GM18526 (cell line): ENCODE measurements around the gene CSHL1.
"Not testable (repeated sequence)": the region's sequence is repeated elsewhere in the genome, so short reads cannot be mapped to it uniquely, and the experiment has no call there.

Experiments
- POLR2A ChIP-seq: IDR thresholded peaks from 3 replicates; pipeline ENCODE4 v1.6.1; 2011; ENCODE audit not compliant: insufficient read length; ENCODE audit errors: extremely low read depth

CSHL1 gene

GRCh38 chr17:63929860-63930766 is 19.1 kb upstream of the CSHL1 start:
- TF ChIP-seq POLR2A, result no peak

GRCh38 chr17:63928966-63929695 is 18.1 kb upstream of the CSHL1 start:
- TF ChIP-seq POLR2A, result no peak

- no peak for TF ChIP-seq POLR2A
Measured at GRCh38 chr17:63928172-63928666, 17.2 kb upstream of the CSHL1 start.

DNA sequence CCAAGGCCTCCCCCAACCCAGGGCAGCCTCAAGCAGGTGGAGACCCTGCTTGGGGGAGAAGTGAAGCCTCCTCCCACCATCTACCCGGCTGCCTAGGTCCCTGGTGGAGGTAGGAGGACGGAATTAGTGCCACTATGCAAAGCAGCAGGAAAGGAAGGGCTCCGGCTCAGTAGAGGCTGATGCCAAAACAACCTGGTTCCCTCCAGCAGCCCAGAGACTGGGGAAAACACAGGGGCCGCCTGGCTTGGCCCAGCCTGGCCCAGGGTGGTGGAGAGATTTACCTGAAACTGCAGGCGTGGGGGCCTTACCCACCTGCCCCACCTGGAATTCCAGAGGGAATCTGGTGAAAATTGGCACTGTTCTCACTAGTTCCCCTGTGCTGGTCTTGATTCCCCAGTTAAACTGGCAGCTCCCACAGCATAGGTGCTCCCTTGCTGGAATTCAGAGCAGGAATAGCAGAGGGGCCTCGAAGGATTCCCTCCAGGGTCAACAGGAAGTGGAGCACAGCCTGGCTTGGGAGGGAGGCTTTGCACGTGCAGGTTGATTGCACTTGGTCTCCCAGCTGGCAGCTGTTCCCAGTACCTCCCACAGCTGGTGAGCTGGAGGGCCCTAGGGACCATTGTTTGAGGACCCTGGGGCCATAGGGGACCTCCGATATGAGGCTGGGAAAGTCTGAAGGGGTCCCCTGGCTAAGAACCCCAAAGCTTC is 16.6 kb upstream of the CSHL1 start:
- TF ChIP-seq POLR2A, result no peak

- no peak for TF ChIP-seq POLR2A
Measured at GRCh38 chr17:63926164-63926563, 15.1 kb upstream of the CSHL1 start.

DNA sequence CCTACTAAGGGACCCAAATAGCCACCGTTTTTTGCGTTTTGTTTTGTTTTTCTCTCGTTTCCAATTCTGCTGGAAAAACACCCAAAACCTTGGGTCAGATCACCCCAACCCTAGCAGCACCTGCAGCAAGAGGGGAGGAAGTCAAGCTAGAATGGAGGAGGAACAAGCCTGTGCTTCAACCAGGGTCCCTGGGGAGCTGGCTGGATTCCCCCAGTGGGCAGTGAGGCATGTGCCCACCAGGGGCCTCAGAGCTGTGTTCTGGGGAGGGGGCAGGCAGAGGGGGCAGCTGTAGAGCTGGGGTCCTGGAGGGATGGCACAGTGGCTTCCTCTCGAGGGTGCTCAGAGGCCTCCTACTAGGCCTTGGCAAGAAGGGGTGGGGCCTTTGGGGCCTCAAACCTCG is 14.6 kb upstream of the CSHL1 start:
- TF ChIP-seq POLR2A, result no peak

- no peak for TF ChIP-seq POLR2A
Measured at GRCh38 chr17:63919311-63919723, 8.3 kb upstream of the CSHL1 start.

DNA sequence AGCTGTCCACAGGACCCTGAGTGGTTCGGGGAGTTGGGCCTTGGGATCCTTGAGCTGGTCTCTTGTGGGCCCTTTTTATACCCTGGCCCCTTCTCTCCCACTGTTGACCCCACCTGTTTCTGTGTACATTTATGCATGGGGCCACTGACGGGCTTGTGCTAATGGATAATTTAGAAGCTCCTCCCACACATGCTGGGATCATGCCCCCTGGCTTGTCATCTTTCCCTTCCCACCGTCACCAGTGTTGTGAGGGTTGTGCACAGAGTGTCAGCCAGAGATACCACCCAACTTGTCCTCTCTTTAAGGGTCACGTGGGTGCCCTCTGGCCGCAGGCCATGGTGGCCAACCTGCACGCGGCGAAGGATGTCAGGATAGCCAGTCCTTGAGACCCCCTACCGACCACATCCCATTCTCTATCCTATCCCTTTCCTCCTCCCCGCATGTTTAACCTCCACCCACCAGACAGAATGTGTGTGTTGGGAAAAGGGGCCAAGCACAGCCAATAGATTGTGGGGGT is 7.8 kb upstream of the CSHL1 start, which contains the start of gene GH1:
GH1 (minus strand) TSS at position 51 of the 517 bp plus-strand sequence. CDS start 63 bp downstream, outside the sequence.
- not testable (repeated sequence) for TF ChIP-seq POLR2A

- TF ChIP-seq POLR2A, result no peak
Measured at GRCh38 chr17:63918305-63918704, 7.2 kb upstream of the CSHL1 start.

- no peak for TF ChIP-seq POLR2A
Measured at GRCh38 chr17:63917646-63918045, 6.6 kb upstream of the CSHL1 start.

GRCh38 chr17:63916566-63917185 is 5.6 kb upstream of the CSHL1 start:
- TF ChIP-seq POLR2A, result no peak

GRCh38 chr17:63914471-63914870 is 3.4 kb upstream of the CSHL1 start:
- no peak for TF ChIP-seq POLR2A

- TF ChIP-seq POLR2A, result no peak
Measured at GRCh38 chr17:63911657-63912100, 621 bp upstream of the CSHL1 start.

DNA sequence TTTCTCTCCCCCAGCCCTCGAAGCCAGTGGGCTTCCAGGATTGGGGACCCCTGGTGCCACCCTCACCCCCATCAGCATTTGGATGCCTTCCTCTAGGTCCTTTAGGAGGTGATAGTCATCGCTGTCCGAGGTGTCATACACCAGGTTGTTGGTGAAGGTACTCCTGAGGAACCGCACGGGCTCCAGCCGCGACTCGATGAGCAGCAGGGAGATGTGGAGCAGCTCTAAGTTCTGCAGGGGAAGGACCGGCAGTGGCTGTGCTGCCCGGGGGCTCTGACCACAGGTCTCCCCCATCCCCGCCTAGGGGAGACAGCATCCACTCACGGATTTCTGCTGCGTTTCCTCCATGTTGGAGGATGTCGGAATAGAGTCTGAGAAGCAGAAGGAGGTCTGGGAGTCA is 962 bp downstream of the CSHL1 start:
- no peak for TF ChIP-seq POLR2A

- not testable (repeated sequence) for TF ChIP-seq POLR2A
Measured at GRCh38 chr17:63896524-63897354, 14.3 kb downstream of the CSHL1 start, which contains the start of gene CSH1. CSH1 (minus strand) TSS chr17:63896574; CDS start chr17:63896511, 63 bp downstream.
